HL-60 (cell line): ENCODE data around the gene UTY.

Experiments used
- DNase-seq, 2 experiments: peaks; one replicate each; pipeline ENCODE4 v3.0.0-alpha.2; 2010 to 2020; ENCODE audit warnings: low read depth in 1 of 2, low spot score in 1 of 2
- H3K27ac ChIP-seq: fragments of 250-450 bp; sonication (Bioruptor Pico); replicated peaks from 2 replicates; pipeline ENCODE4 v1.5.1; 2020; ENCODE audit warnings: mild to moderate bottlenecking, moderate library complexity
- H3K27me3 ChIP-seq: fragments of 250-450 bp; sonication (Bioruptor Pico); 2 replicates; pipeline ENCODE4 v1.5.1; 2021; ENCODE audit warnings: mild to moderate bottlenecking, moderate library complexity; ENCODE audit not compliant: insufficient read depth, poor library complexity, severe bottlenecking
- H3K4me3 ChIP-seq: replicated peaks from 2 replicates; pipeline ENCODE4 v1.5.1; 2011; ENCODE audit warnings: mild to moderate bottlenecking, control low read depth, low read length; ENCODE audit not compliant: insufficient read depth
- GABPA ChIP-seq: IDR thresholded peaks from 2 replicates; pipeline ENCODE4 v1.6.1; 2012; ENCODE audit warnings: low read depth
- POLR2AphosphoS5 ChIP-seq: IDR thresholded peaks from 2 replicates; pipeline ENCODE4 v1.6.1; 2012; ENCODE audit warnings: low read depth
- REST ChIP-seq: IDR thresholded peaks from 2 replicates; pipeline ENCODE4 v1.6.1; 2012; ENCODE audit warnings: low read depth; ENCODE audit not compliant: insufficient replicate concordance
- SPI1 ChIP-seq: IDR thresholded peaks from 2 replicates; pipeline ENCODE4 v1.6.1; 2012; ENCODE audit warnings: low read depth, mild to moderate bottlenecking, borderline replicate concordance
- TF ChIP-seq, protein P1 (sequence below): IDR thresholded peaks from one replicate; pipeline ENCODE4 v1.5.1; 2011; ENCODE audit warnings: low read length, control low read depth, inconsistent platforms; ENCODE audit not compliant: insufficient read depth

UTY gene

GRCh38 chrY:13479121-13479711, 617 bp downstream of the UTY start:
- Histone ChIP-seq H3K4me3 (no peak overlapping the region), H3K27ac (no peak overlapping the region), H3K27me3 (no peaks in the 10 kb centered on the region)
- no peak for TF ChIP-seq SPI1
- no peak for TF ChIP-seq POLR2AphosphoS5
- TF ChIP-seq REST = no peak
- TF ChIP-seq GABPA = no peak
- TF ChIP-seq, protein P1, sequence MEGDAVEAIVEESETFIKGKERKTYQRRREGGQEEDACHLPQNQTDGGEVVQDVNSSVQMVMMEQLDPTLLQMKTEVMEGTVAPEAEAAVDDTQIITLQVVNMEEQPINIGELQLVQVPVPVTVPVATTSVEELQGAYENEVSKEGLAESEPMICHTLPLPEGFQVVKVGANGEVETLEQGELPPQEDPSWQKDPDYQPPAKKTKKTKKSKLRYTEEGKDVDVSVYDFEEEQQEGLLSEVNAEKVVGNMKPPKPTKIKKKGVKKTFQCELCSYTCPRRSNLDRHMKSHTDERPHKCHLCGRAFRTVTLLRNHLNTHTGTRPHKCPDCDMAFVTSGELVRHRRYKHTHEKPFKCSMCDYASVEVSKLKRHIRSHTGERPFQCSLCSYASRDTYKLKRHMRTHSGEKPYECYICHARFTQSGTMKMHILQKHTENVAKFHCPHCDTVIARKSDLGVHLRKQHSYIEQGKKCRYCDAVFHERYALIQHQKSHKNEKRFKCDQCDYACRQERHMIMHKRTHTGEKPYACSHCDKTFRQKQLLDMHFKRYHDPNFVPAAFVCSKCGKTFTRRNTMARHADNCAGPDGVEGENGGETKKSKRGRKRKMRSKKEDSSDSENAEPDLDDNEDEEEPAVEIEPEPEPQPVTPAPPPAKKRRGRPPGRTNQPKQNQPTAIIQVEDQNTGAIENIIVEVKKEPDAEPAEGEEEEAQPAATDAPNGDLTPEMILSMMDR = no peak
- no peak for DNase-seq

DNA sequence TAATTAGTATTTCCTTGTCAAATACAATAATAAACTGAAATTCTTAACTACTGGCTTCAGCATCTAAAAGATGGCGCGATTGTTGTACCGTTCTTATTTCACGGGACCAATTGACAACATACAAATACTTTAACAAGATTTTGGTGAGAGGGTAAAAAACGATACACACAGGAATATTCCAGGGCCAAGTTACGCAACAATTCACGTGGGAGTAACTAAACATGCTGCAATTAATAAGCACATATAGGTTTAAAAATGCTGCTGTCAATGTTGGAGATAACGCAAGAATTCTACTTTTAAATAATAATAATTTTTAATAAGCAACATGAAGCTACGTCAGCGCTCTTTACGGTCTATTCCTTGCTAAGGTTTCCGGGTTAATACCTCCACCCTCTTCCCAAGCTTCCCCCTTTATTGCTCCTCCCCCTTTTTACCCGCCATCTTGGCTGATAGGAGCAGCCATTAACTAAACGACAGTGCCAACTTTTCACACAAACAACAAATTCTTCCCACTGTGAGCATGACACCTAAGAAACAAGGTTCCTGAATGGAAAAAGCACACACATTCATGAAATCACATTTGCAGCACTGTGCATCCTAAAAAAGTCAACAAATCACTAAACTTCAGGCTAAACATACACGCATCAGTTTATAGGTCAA, 1.6 kb downstream of the UTY start:
- DNase-seq = no peak

GRCh38 chrY:13474997-13475396, 4.8 kb downstream of the UTY start:
- no peak overlapping the region for H3K27ac ChIP-seq
- DNase-seq = no peak
- no peak overlapping the region for H3K4me3 ChIP-seq
- TF ChIP-seq, protein P1 = no peak
- TF ChIP-seq GABPA (no peak), POLR2AphosphoS5 (no peak), SPI1 (no peak), REST (no peak)
- H3K27me3 ChIP-seq = no peaks in the 10 kb centered on the region

More for the DNA sequence above, 1.6 kb downstream of the UTY start:
- Histone ChIP-seq H3K27ac (no peak overlapping the region), H3K27me3 (no peaks in the 10 kb centered on the region), H3K4me3 (no peak overlapping the region)
- TF ChIP-seq, protein P1 = no peak
- TF ChIP-seq POLR2AphosphoS5 (no peak), REST (no peak), SPI1 (no peak), GABPA (no peak)
